ENCODE data around the gene PRRT1B. TPM values are rescaled to one million over a fixed set of nuclear protein-coding genes. Genes with fewer than 3 reads are reported as not detected.
"Not testable (repeated sequence)": the region's sequence is repeated elsewhere in the genome, so short reads cannot be mapped to it uniquely, and the experiment has no call there.

The PRRT1B gene
- total RNA-seq, 1 experiment from 2014 or later: 1.2 TPM

GRCh38 chr9:131546336-131547084, 1.2 kb downstream of the PRRT1B start:
- H3K4me3 Mint-ChIP-seq: peak overlapping the region; percentile 68
- H3K27me3 Mint-ChIP-seq (ENCODE audit: low read depth): peaks cover 79% of the 10 kb centered on the region
- POLR2A ChIA-PET: interaction anchor here (0.9 to 1.7 kb wide), 3 partner anchors 8 to 12 kb away, joined by 3 to 4 read pairs (median 3); no protein-coding TSS in a partner anchor
- TF ChIP-seq AR (CRISPR knock-in tag; IDR thresholded peaks at IDR 0.05) (no peak), NR2C2 (CRISPR knock-in tag; IDR thresholded peaks at IDR 0.05) (no peak), NFYB (CRISPR knock-in tag; conservative IDR thresholded peaks at IDR 0.05; ENCODE audit: low read depth) (no peak), GABPB1 (CRISPR knock-in tag; IDR thresholded peaks at IDR 0.05) (no peak), TCF7 (CRISPR knock-in tag; IDR thresholded peaks at IDR 0.05; ENCODE audit: low read depth) (no peak), ETV6 (CRISPR knock-in tag; IDR thresholded peaks at IDR 0.05) (no peak)
- H3K4me1 Mint-ChIP-seq: peaks cover 7% of the 10 kb centered on the region
- peaks cover 41% of the 10 kb centered on the region for H3K36me3 Mint-ChIP-seq
- no peak overlapping the region for H3K27ac Mint-ChIP-seq
- CTCF ChIA-PET: interaction anchor here (0.6 to 2.0 kb wide), 14 partner anchors 11 to 328 kb away, joined by 3 to 11 read pairs (median 3); no protein-coding TSS in a partner anchor
- peaks cover 53% of the 10 kb centered on the region for H3K9me3 Mint-ChIP-seq
- peak; percentile 45 for ATAC-seq
- DNase-seq (ENCODE audit: low spot score): peak; percentile 69

GRCh38 chr9:131549186-131549585, 3.9 kb downstream of the PRRT1B start:
- CTCF ChIA-PET; POLR2A ChIA-PET; ATAC-seq; DNase-seq (ENCODE audit: low spot score); H3K4me1 Mint-ChIP-seq; H3K4me3 Mint-ChIP-seq; H3K27ac Mint-ChIP-seq: not testable (repeated sequence)
- Mint-ChIP-seq H3K36me3 (peaks cover 25% of the 10 kb centered on the region), H3K27me3 (ENCODE audit: low read depth) (peaks cover 89% of the 10 kb centered on the region), H3K9me3 (peaks cover 40% of the 10 kb centered on the region)

DNA sequence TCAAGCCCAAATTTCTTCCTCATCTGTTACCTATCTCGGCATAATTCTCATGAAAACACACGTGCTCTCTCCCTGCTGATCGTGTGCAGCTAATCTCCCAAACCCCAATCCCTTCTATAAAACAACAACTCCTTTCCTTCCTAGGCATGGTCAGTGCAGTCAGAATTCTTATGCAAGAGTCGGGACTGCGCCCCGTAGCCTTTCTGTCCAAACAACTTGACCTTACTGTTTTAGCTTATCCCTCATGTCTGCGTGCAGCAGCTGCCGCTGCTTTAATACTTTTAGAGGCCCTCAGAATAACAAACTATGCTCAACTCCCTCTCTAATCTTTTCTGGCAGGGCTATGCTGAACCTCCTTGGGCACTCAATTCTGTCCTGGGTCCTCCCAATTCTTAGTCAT, 5.1 kb downstream of the PRRT1B start:
- H3K27me3 Mint-ChIP-seq (ENCODE audit: low read depth): peaks cover 87% of the 10 kb centered on the region
- H3K4me3 Mint-ChIP-seq; POLR2A ChIA-PET; ATAC-seq; CTCF ChIA-PET; DNase-seq (ENCODE audit: low spot score); H3K27ac Mint-ChIP-seq: not testable (repeated sequence)
- peaks cover 10% of the 10 kb centered on the region for H3K4me1 Mint-ChIP-seq
- H3K36me3 Mint-ChIP-seq: peaks cover 22% of the 10 kb centered on the region
- peaks cover 35% of the 10 kb centered on the region for H3K9me3 Mint-ChIP-seq

GRCh38 chr9:131552030-131552429, 6.7 kb downstream of the PRRT1B start:
- H3K4me3 Mint-ChIP-seq: no peak overlapping the region
- POLR2A ChIA-PET: no interaction called here
- H3K9me3 Mint-ChIP-seq: peaks cover 35% of the 10 kb centered on the region
- peaks cover 87% of the 10 kb centered on the region for H3K27me3 Mint-ChIP-seq (ENCODE audit: low read depth)
- DNase-seq (ENCODE audit: low spot score) (no peak), ATAC-seq (no peak)
- H3K27ac Mint-ChIP-seq: no peak overlapping the region
- peaks cover 22% of the 10 kb centered on the region for H3K36me3 Mint-ChIP-seq
- CTCF ChIA-PET: no interaction called here
- peaks cover 10% of the 10 kb centered on the region for H3K4me1 Mint-ChIP-seq
- TF ChIP-seq ZNF263 (CRISPR knock-in tag; IDR thresholded peaks at IDR 0.05; ENCODE audit: low read depth): no peak
- no peak for TF ChIP-seq ZNF281 (CRISPR knock-in tag; IDR thresholded peaks at IDR 0.05)
- TF ChIP-seq, protein P1, sequence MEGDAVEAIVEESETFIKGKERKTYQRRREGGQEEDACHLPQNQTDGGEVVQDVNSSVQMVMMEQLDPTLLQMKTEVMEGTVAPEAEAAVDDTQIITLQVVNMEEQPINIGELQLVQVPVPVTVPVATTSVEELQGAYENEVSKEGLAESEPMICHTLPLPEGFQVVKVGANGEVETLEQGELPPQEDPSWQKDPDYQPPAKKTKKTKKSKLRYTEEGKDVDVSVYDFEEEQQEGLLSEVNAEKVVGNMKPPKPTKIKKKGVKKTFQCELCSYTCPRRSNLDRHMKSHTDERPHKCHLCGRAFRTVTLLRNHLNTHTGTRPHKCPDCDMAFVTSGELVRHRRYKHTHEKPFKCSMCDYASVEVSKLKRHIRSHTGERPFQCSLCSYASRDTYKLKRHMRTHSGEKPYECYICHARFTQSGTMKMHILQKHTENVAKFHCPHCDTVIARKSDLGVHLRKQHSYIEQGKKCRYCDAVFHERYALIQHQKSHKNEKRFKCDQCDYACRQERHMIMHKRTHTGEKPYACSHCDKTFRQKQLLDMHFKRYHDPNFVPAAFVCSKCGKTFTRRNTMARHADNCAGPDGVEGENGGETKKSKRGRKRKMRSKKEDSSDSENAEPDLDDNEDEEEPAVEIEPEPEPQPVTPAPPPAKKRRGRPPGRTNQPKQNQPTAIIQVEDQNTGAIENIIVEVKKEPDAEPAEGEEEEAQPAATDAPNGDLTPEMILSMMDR (IDR thresholded peaks at IDR 0.05): no peak
- no peak for TF ChIP-seq ZNF317 (CRISPR knock-in tag; IDR thresholded peaks at IDR 0.05; ENCODE audit: borderline replicate concordance, low read depth)
- TF ChIP-seq SMAD3 (CRISPR knock-in tag; IDR thresholded peaks at IDR 0.05; ENCODE audit: borderline replicate concordance): no peak
- TF ChIP-seq IRF2 (CRISPR knock-in tag; IDR thresholded peaks at IDR 0.05; ENCODE audit: borderline replicate concordance, low read depth): no peak
- TF ChIP-seq EMX1 (CRISPR knock-in tag; IDR thresholded peaks at IDR 0.05): no peak
- TF ChIP-seq, protein P2, sequence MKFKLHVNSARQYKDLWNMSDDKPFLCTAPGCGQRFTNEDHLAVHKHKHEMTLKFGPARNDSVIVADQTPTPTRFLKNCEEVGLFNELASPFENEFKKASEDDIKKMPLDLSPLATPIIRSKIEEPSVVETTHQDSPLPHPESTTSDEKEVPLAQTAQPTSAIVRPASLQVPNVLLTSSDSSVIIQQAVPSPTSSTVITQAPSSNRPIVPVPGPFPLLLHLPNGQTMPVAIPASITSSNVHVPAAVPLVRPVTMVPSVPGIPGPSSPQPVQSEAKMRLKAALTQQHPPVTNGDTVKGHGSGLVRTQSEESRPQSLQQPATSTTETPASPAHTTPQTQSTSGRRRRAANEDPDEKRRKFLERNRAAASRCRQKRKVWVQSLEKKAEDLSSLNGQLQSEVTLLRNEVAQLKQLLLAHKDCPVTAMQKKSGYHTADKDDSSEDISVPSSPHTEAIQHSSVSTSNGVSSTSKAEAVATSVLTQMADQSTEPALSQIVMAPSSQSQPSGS (CRISPR knock-in tag; IDR thresholded peaks at IDR 0.05; ENCODE audit: borderline replicate concordance, low read depth): no peak
- TF ChIP-seq JAZF1 (CRISPR knock-in tag; IDR thresholded peaks at IDR 0.05): no peak
- TF ChIP-seq, protein P3, sequence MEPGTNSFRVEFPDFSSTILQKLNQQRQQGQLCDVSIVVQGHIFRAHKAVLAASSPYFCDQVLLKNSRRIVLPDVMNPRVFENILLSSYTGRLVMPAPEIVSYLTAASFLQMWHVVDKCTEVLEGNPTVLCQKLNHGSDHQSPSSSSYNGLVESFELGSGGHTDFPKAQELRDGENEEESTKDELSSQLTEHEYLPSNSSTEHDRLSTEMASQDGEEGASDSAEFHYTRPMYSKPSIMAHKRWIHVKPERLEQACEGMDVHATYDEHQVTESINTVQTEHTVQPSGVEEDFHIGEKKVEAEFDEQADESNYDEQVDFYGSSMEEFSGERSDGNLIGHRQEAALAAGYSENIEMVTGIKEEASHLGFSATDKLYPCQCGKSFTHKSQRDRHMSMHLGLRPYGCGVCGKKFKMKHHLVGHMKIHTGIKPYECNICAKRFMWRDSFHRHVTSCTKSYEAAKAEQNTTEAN (CRISPR knock-in tag; IDR thresholded peaks at IDR 0.05): no peak
- no peak for TF ChIP-seq PRRX2 (CRISPR knock-in tag; IDR thresholded peaks at IDR 0.05)
- TF ChIP-seq RORB (CRISPR knock-in tag; IDR thresholded peaks at IDR 0.05): no peak
- no peak for TF ChIP-seq ATF1 (CRISPR knock-in tag; IDR thresholded peaks at IDR 0.05)
